Gastrocnemius medialis (tissue), 4 donors: ENCODE data around the gene WDR76.
"Not testable (repeated sequence)": the region's sequence is repeated elsewhere in the genome, so short reads cannot be mapped to it uniquely, and the experiment has no call there.

Experiments used
- POLR2A ChIP-seq, 2 donors: fragments of 450-650 bp; IDR thresholded peaks; one replicate each; pipeline ENCODE4 v1.6.1; 2017; ENCODE audit warnings: antibody characterized with exemption in 2 of 2, mild to moderate bottlenecking in 2 of 2, moderate library complexity in 2 of 2
- TF ChIP-seq, protein P1 (sequence below), 5 experiments: fragments of 450-650 bp in 3 of 5; fragments of 200-600 bp in 2 of 5; sonication (generic) in 2 of 5; IDR thresholded peaks in 4 of 5; conservative IDR thresholded peaks in 1 of 5; 1 replicate in 4 of 5; 2 replicates in 1 of 5; pipeline ENCODE4 v1.5.1; 2016 to 2019; ENCODE audit warnings: antibody characterized with exemption in 5 of 5, mild to moderate bottlenecking in 3 of 5, moderate library complexity in 3 of 5

DNA sequence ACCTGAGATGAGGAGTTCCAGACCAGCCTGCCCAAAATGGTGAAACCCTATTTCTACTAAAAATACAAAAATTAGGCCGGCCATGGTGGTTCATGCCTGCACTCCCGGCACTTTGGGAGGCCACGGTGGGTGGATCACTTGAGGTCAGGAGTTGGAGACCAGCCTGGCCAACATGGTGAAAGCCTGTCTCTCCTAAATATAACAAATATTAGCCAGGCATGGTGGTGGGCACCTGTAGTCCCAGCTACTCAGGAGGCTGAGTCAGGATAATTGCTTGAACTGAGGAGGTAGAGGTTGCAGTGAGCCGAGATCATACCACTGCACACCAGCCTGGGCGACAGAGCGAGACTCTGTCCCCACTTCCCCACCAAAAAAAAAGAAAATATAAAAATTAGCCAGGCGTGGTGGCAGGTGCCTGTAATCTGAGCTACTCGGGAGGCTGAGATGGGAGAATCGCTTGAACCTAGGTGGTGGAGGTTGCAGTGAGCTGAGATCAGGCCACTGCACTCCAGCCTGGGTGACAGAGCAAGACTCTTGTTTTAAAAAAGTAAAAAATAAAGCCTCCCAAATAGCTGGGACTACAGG, 4.0 kb downstream of the WDR76 start:
- not testable (repeated sequence) for TF ChIP-seq POLR2A (IDR thresholded peaks at IDR 0.05)
- TF ChIP-seq, protein P1, sequence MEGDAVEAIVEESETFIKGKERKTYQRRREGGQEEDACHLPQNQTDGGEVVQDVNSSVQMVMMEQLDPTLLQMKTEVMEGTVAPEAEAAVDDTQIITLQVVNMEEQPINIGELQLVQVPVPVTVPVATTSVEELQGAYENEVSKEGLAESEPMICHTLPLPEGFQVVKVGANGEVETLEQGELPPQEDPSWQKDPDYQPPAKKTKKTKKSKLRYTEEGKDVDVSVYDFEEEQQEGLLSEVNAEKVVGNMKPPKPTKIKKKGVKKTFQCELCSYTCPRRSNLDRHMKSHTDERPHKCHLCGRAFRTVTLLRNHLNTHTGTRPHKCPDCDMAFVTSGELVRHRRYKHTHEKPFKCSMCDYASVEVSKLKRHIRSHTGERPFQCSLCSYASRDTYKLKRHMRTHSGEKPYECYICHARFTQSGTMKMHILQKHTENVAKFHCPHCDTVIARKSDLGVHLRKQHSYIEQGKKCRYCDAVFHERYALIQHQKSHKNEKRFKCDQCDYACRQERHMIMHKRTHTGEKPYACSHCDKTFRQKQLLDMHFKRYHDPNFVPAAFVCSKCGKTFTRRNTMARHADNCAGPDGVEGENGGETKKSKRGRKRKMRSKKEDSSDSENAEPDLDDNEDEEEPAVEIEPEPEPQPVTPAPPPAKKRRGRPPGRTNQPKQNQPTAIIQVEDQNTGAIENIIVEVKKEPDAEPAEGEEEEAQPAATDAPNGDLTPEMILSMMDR (IDR thresholded peaks at IDR 0.05 in 4 of 5, conservative IDR thresholded peaks at IDR 0.05 in 1 of 5), result not testable (repeated sequence)
